ENCODE data around the gene SCAI. TPM values are rescaled to one million over a fixed set of nuclear protein-coding genes. Genes with fewer than 3 reads are reported as not detected.

Gene SCAI
- total RNA-seq, 3 donors from 2014 or later (not counting 1 experiment from before 2014, with no cell fraction given) = 8.5 to 13.0 (median 10.7) TPM

DNA sequence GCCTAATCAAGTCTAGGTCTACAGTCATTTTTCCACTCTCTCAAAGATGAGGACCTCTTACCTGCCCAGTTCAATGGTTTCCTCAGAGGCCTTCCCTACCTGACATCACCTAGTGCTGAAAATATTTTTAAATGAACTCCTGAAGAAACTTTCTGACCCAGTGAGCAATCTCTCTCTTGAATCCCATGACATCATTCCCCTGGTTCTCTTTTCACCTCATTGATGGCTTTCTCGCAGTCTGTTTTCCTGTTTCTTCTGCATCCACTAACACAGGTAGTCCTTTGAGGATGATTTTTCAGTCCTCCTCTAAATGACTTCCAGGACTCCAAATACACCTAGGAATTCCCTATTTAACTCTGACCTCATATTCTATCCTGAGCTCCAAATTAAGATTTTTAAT, 40.3 kb downstream of the SCAI start:
- intact Hi-C loops (cut with micrococcal nuclease) = no loop called here
- no peaks in the 10 kb centered on the region for H3K9me3 ChIP-seq (ENCODE audit: control insufficient read depth, insufficient read depth, low read length)
- DNase-seq (no peak), ATAC-seq (no peak)
- H3K27ac ChIP-seq (ENCODE audit: low read length) = no peak overlapping the region
- H3K27me3 Mint-ChIP-seq (ENCODE audit: low read depth in 2 of 2) = no peaks in the 10 kb centered on the region
- peaks cover 5 to 25% of the 10 kb centered on the region in 2 donors for H3K4me1 Mint-ChIP-seq
- peak overlapping the region in 1 of 2 donors; percentile 37 for H3K27ac Mint-ChIP-seq
- no peaks in the 10 kb centered on the region for H3K4me1 ChIP-seq (ENCODE audit: control insufficient read depth, insufficient read depth, low read length)
- no peaks in the 10 kb centered on the region for H3K27me3 ChIP-seq (ENCODE audit: control insufficient read depth, insufficient read depth, low read length)
- no peaks in the 10 kb centered on the region for H3K36me3 ChIP-seq (ENCODE audit: control insufficient read depth, insufficient read depth, low read length)
- no peaks in the 10 kb centered on the region for H3K9me3 Mint-ChIP-seq
- TF ChIP-seq, protein P1, sequence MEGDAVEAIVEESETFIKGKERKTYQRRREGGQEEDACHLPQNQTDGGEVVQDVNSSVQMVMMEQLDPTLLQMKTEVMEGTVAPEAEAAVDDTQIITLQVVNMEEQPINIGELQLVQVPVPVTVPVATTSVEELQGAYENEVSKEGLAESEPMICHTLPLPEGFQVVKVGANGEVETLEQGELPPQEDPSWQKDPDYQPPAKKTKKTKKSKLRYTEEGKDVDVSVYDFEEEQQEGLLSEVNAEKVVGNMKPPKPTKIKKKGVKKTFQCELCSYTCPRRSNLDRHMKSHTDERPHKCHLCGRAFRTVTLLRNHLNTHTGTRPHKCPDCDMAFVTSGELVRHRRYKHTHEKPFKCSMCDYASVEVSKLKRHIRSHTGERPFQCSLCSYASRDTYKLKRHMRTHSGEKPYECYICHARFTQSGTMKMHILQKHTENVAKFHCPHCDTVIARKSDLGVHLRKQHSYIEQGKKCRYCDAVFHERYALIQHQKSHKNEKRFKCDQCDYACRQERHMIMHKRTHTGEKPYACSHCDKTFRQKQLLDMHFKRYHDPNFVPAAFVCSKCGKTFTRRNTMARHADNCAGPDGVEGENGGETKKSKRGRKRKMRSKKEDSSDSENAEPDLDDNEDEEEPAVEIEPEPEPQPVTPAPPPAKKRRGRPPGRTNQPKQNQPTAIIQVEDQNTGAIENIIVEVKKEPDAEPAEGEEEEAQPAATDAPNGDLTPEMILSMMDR (IDR thresholded peaks at IDR 0.05) = no peak
- 90% methylated on average over 1 of the region's 1 CpG for WGBS (ENCODE audit: insufficient coverage)
- H3K4me3 ChIP-seq (ENCODE audit: low read length) = no peak overlapping the region
- no peak overlapping the region for H3K4me3 Mint-ChIP-seq
- no peaks in the 10 kb centered on the region for H3K36me3 Mint-ChIP-seq

GRCh38 chr9:125100822-125101221, 42.5 kb downstream of the SCAI start:
- Mint-ChIP-seq H3K27me3 (ENCODE audit: low read depth in 2 of 2) (no peaks in the 10 kb centered on the region), H3K27ac (peak overlapping the region in 1 of 2 donors; percentile 19), H3K4me1 (peaks cover 7 to 34% of the 10 kb centered on the region in 2 donors), H3K4me3 (no peak overlapping the region), H3K9me3 (peaks cover 0 to 2% of the 10 kb centered on the region in 2 donors), H3K36me3 (no peaks in the 10 kb centered on the region)
- no peaks in the 10 kb centered on the region for H3K27me3 ChIP-seq (ENCODE audit: control insufficient read depth, insufficient read depth, low read length)
- DNase-seq (no peak), ATAC-seq (no peak)
- TF ChIP-seq, protein P1 (IDR thresholded peaks at IDR 0.05) = no peak
- H3K36me3 ChIP-seq (ENCODE audit: control insufficient read depth, insufficient read depth, low read length) = no peaks in the 10 kb centered on the region
- intact Hi-C loops (cut with micrococcal nuclease) = no loop called here
- H3K9me3 ChIP-seq (ENCODE audit: control insufficient read depth, insufficient read depth, low read length) = no peaks in the 10 kb centered on the region
- no peak overlapping the region for H3K27ac ChIP-seq (ENCODE audit: low read length)
- WGBS (ENCODE audit: insufficient coverage) = 94% methylated on average over 4 of the region's 4 CpGs
- H3K4me1 ChIP-seq (ENCODE audit: control insufficient read depth, insufficient read depth, low read length) = no peaks in the 10 kb centered on the region
- no peak overlapping the region for H3K4me3 ChIP-seq (ENCODE audit: low read length)

- peaks cover 14 to 39% of the 10 kb centered on the region in 2 donors for H3K4me1 Mint-ChIP-seq
- no peaks in the 10 kb centered on the region for H3K27me3 Mint-ChIP-seq (ENCODE audit: low read depth in 2 of 2)
- H3K4me3 Mint-ChIP-seq = no peak overlapping the region
- peaks cover 0 to 2% of the 10 kb centered on the region in 2 donors for H3K9me3 Mint-ChIP-seq
- WGBS (ENCODE audit: insufficient coverage) = 100% methylated on average over 1 of the region's 3 CpGs
- H3K27me3 ChIP-seq (ENCODE audit: control insufficient read depth, insufficient read depth, low read length) = no peaks in the 10 kb centered on the region
- H3K4me1 ChIP-seq (ENCODE audit: control insufficient read depth, insufficient read depth, low read length) = no peaks in the 10 kb centered on the region
- intact Hi-C loops (cut with micrococcal nuclease) = no loop called here
- H3K4me3 ChIP-seq (ENCODE audit: low read length) = no peak overlapping the region
- no peaks in the 10 kb centered on the region for H3K36me3 Mint-ChIP-seq
- TF ChIP-seq, protein P1 (IDR thresholded peaks at IDR 0.05) = no peak
- H3K27ac Mint-ChIP-seq = no peak overlapping the region
- no peak overlapping the region for H3K27ac ChIP-seq (ENCODE audit: low read length)
- no peak for ATAC-seq
- no peaks in the 10 kb centered on the region for H3K36me3 ChIP-seq (ENCODE audit: control insufficient read depth, insufficient read depth, low read length)
- no peak for DNase-seq
- H3K9me3 ChIP-seq (ENCODE audit: control insufficient read depth, insufficient read depth, low read length) = no peaks in the 10 kb centered on the region
Observed at GRCh38 chr9:125099816-125100215, 43.5 kb downstream of the SCAI start.

- Mint-ChIP-seq H3K4me1 (peaks cover 10 to 29% of the 10 kb centered on the region in 2 donors), H3K36me3 (no peaks in the 10 kb centered on the region), H3K9me3 (peaks cover 0 to 2% of the 10 kb centered on the region in 2 donors)
Observed at GRCh38 chr9:125095821-125096443, 47.4 kb downstream of the SCAI start.

More at GRCh38 chr9:125095821-125096443, 47.4 kb downstream of the SCAI start:
- Mint-ChIP-seq H3K27ac (no peak overlapping the region), H3K27me3 (ENCODE audit: low read depth in 2 of 2) (no peaks in the 10 kb centered on the region), H3K4me3 (no peak overlapping the region)
- Histone ChIP-seq H3K4me1 (ENCODE audit: control insufficient read depth, insufficient read depth, low read length) (no peaks in the 10 kb centered on the region), H3K27ac (ENCODE audit: low read length) (no peak overlapping the region), H3K27me3 (ENCODE audit: control insufficient read depth, insufficient read depth, low read length) (no peaks in the 10 kb centered on the region), H3K36me3 (ENCODE audit: control insufficient read depth, insufficient read depth, low read length) (no peaks in the 10 kb centered on the region), H3K4me3 (ENCODE audit: low read length) (no peak overlapping the region), H3K9me3 (ENCODE audit: control insufficient read depth, insufficient read depth, low read length) (no peaks in the 10 kb centered on the region)
- ATAC-seq (no peak), DNase-seq (no peak)
- WGBS (ENCODE audit: insufficient coverage) = 100% methylated on average over 1 of the region's 2 CpGs
- TF ChIP-seq, protein P1 (IDR thresholded peaks at IDR 0.05) = no peak
- intact Hi-C loops (cut with micrococcal nuclease) = no loop called here
